Measurements from ENCODE around the gene CFAP61.

CFAP61 gene

GRCh38 chr20:20261159-20261558 lies 208.8 kb downstream of the CFAP61 start:
- Mint-ChIP-seq H3K9me3 (no peaks in the 10 kb centered on the region), H3K27ac (no peak overlapping the region), H3K4me3 (no peak overlapping the region), H3K36me3 (no peaks in the 10 kb centered on the region), H3K4me1 (no peaks in the 10 kb centered on the region)
- ATAC-seq (no peak), DNase-seq (ENCODE audit: low spot score in 2 of 2) (no peak)

GRCh38 chr20:20265210-20265609 lies 212.9 kb downstream of the CFAP61 start:
- no peaks in the 10 kb centered on the region for H3K36me3 Mint-ChIP-seq
- no peaks in the 10 kb centered on the region for H3K4me1 Mint-ChIP-seq
- H3K27ac Mint-ChIP-seq, result no peak overlapping the region
- ATAC-seq, result no peak
- H3K9me3 Mint-ChIP-seq, result no peaks in the 10 kb centered on the region
- no peak for DNase-seq (ENCODE audit: low spot score in 2 of 2)
- no peak overlapping the region for H3K4me3 Mint-ChIP-seq

- no peak for DNase-seq (ENCODE audit: low spot score in 2 of 2)
- ATAC-seq, result no peak
These were observed 214.2 kb downstream of the CFAP61 start for GRCh38 chr20:20266552-20266951.

GRCh38 chr20:20267685-20268370 lies 215.5 kb downstream of the CFAP61 start:
- no peak overlapping the region for H3K27ac Mint-ChIP-seq
- H3K4me3 Mint-ChIP-seq, result no peak overlapping the region
- no peaks in the 10 kb centered on the region for H3K4me1 Mint-ChIP-seq
- H3K36me3 Mint-ChIP-seq, result no peaks in the 10 kb centered on the region
- ATAC-seq (no peak), DNase-seq (ENCODE audit: low spot score in 2 of 2) (no peak)
- no peaks in the 10 kb centered on the region for H3K9me3 Mint-ChIP-seq

More at GRCh38 chr20:20266552-20266951, 214.2 kb downstream of the CFAP61 start:
- H3K4me3 Mint-ChIP-seq, result no peak overlapping the region
- no peaks in the 10 kb centered on the region for H3K9me3 Mint-ChIP-seq
- H3K4me1 Mint-ChIP-seq, result no peaks in the 10 kb centered on the region
- H3K36me3 Mint-ChIP-seq, result no peaks in the 10 kb centered on the region
- H3K27ac Mint-ChIP-seq, result no peak overlapping the region

GRCh38 chr20:20271271-20271670 lies 218.9 kb downstream of the CFAP61 start:
- no peak overlapping the region for H3K27ac Mint-ChIP-seq
- H3K36me3 Mint-ChIP-seq, result no peaks in the 10 kb centered on the region
- ATAC-seq (no peak), DNase-seq (ENCODE audit: low spot score in 2 of 2) (no peak)
- H3K4me1 Mint-ChIP-seq, result no peaks in the 10 kb centered on the region
- H3K4me3 Mint-ChIP-seq, result no peak overlapping the region
- H3K9me3 Mint-ChIP-seq, result no peaks in the 10 kb centered on the region

- Mint-ChIP-seq H3K4me3 (no peak overlapping the region), H3K4me1 (no peaks in the 10 kb centered on the region), H3K36me3 (no peaks in the 10 kb centered on the region), H3K27ac (no peak overlapping the region), H3K9me3 (no peaks in the 10 kb centered on the region)
- DNase-seq (ENCODE audit: low spot score in 2 of 2) (no peak), ATAC-seq (no peak)
These were observed 220.4 kb downstream of the CFAP61 start for GRCh38 chr20:20272686-20273085.

GRCh38 chr20:20273286-20273685 lies 221.0 kb downstream of the CFAP61 start:
- DNase-seq (ENCODE audit: low spot score in 2 of 2) (no peak), ATAC-seq (no peak)
- Mint-ChIP-seq H3K4me3 (no peak overlapping the region), H3K9me3 (no peaks in the 10 kb centered on the region), H3K27ac (no peak overlapping the region), H3K4me1 (no peaks in the 10 kb centered on the region), H3K36me3 (no peaks in the 10 kb centered on the region)

- no peaks in the 10 kb centered on the region for H3K4me1 Mint-ChIP-seq
- H3K9me3 Mint-ChIP-seq, result no peaks in the 10 kb centered on the region
- peak in 1 of 2 donors; percentile 7 for DNase-seq (ENCODE audit: low spot score in 2 of 2)
- ATAC-seq, result no peak
- H3K36me3 Mint-ChIP-seq, result no peaks in the 10 kb centered on the region
- H3K27ac Mint-ChIP-seq, result no peak overlapping the region
- H3K4me3 Mint-ChIP-seq, result no peak overlapping the region
These were observed 222.5 kb downstream of the CFAP61 start for GRCh38 chr20:20274821-20275220.

- ATAC-seq, result no peak
- Mint-ChIP-seq H3K27ac (no peak overlapping the region), H3K36me3 (no peaks in the 10 kb centered on the region), H3K9me3 (no peaks in the 10 kb centered on the region), H3K4me1 (no peaks in the 10 kb centered on the region), H3K4me3 (no peak overlapping the region)
- peak in 1 of 2 donors; percentile 12 for DNase-seq (ENCODE audit: low spot score in 2 of 2)
These were observed 223.3 kb downstream of the CFAP61 start for GRCh38 chr20:20275636-20276035.

- Mint-ChIP-seq H3K9me3 (no peaks in the 10 kb centered on the region), H3K27ac (no peak overlapping the region), H3K4me3 (no peak overlapping the region), H3K36me3 (no peaks in the 10 kb centered on the region), H3K4me1 (no peaks in the 10 kb centered on the region)
- peak in 1 of 2 donors; percentile 18 for DNase-seq (ENCODE audit: low spot score in 2 of 2)
- no peak for ATAC-seq
These were observed 224.6 kb downstream of the CFAP61 start for GRCh38 chr20:20276811-20277530.

GRCh38 chr20:20277894-20278335 lies 225.6 kb downstream of the CFAP61 start:
- Mint-ChIP-seq H3K4me1 (no peaks in the 10 kb centered on the region), H3K4me3 (no peak overlapping the region), H3K27ac (no peak overlapping the region), H3K9me3 (no peaks in the 10 kb centered on the region), H3K36me3 (no peaks in the 10 kb centered on the region)
- no peak for ATAC-seq
- DNase-seq (ENCODE audit: low spot score in 2 of 2), result no peak

- ATAC-seq (no peak), DNase-seq (ENCODE audit: low spot score in 2 of 2) (no peak)
- H3K4me3 Mint-ChIP-seq, result no peak overlapping the region
- no peak overlapping the region for H3K27ac Mint-ChIP-seq
- no peaks in the 10 kb centered on the region for H3K36me3 Mint-ChIP-seq
- H3K9me3 Mint-ChIP-seq, result no peaks in the 10 kb centered on the region
- no peaks in the 10 kb centered on the region for H3K4me1 Mint-ChIP-seq
These were observed 233.7 kb downstream of the CFAP61 start for GRCh38 chr20:20286061-20286460.

GRCh38 chr20:20289331-20289730 lies 237.0 kb downstream of the CFAP61 start:
- ATAC-seq (no peak), DNase-seq (ENCODE audit: low spot score in 2 of 2) (no peak)
- Mint-ChIP-seq H3K4me1 (no peaks in the 10 kb centered on the region), H3K36me3 (no peaks in the 10 kb centered on the region), H3K27ac (no peak overlapping the region), H3K9me3 (no peaks in the 10 kb centered on the region), H3K4me3 (no peak overlapping the region)

- no peak for DNase-seq (ENCODE audit: low spot score in 2 of 2)
- peak; percentile 71 for ATAC-seq
- H3K4me3 Mint-ChIP-seq, result no peak overlapping the region
- H3K36me3 Mint-ChIP-seq, result no peaks in the 10 kb centered on the region
- peaks cover 3% of the 10 kb centered on the region for H3K9me3 Mint-ChIP-seq
- no peak overlapping the region for H3K27ac Mint-ChIP-seq
- H3K4me1 Mint-ChIP-seq, result no peaks in the 10 kb centered on the region
These were observed 240.1 kb downstream of the CFAP61 start for GRCh38 chr20:20292472-20292871.

GRCh38 chr20:20293141-20293540 lies 240.8 kb downstream of the CFAP61 start:
- Mint-ChIP-seq H3K36me3 (no peaks in the 10 kb centered on the region), H3K9me3 (peaks cover 3% of the 10 kb centered on the region), H3K27ac (no peak overlapping the region), H3K4me1 (no peaks in the 10 kb centered on the region), H3K4me3 (no peak overlapping the region)
- ATAC-seq (no peak), DNase-seq (ENCODE audit: low spot score in 2 of 2) (no peak)

GRCh38 chr20:20293691-20294385 lies 241.5 kb downstream of the CFAP61 start:
- H3K27ac Mint-ChIP-seq, result no peak overlapping the region
- peaks cover 3% of the 10 kb centered on the region for H3K9me3 Mint-ChIP-seq
- H3K4me3 Mint-ChIP-seq, result no peak overlapping the region
- no peaks in the 10 kb centered on the region for H3K4me1 Mint-ChIP-seq
- DNase-seq (ENCODE audit: low spot score in 2 of 2) (no peak), ATAC-seq (no peak)
- no peaks in the 10 kb centered on the region for H3K36me3 Mint-ChIP-seq
